Umbilical cord (tissue), 2 donors: ENCODE measurements around the gene CAVIN1. TPM values are rescaled to one million over a fixed set of nuclear protein-coding genes. Genes with fewer than 3 reads are reported as not detected.
"Not testable (repeated sequence)": the region's sequence is repeated elsewhere in the genome, so short reads cannot be mapped to it uniquely, and the experiment has no call there.

Source experiments
- DNase-seq: peaks from one replicate; pipeline ENCODE4 v3.0.0-alpha.2; 2015; ENCODE audit warnings: low spot score
- total RNA-seq: library from RNA; depleted of rRNA; stranded (reverse); fragments of >200 nt; gene quantifications from one replicate; pipeline ENCODE4 v1.2.3, GENCODE V29; 2014; ENCODE audit warnings: low replicate concordance; ENCODE audit not compliant: insufficient read depth

CAVIN1 gene
- total RNA-seq, 1 donor from 2014 or later = 759 TPM

DNA sequence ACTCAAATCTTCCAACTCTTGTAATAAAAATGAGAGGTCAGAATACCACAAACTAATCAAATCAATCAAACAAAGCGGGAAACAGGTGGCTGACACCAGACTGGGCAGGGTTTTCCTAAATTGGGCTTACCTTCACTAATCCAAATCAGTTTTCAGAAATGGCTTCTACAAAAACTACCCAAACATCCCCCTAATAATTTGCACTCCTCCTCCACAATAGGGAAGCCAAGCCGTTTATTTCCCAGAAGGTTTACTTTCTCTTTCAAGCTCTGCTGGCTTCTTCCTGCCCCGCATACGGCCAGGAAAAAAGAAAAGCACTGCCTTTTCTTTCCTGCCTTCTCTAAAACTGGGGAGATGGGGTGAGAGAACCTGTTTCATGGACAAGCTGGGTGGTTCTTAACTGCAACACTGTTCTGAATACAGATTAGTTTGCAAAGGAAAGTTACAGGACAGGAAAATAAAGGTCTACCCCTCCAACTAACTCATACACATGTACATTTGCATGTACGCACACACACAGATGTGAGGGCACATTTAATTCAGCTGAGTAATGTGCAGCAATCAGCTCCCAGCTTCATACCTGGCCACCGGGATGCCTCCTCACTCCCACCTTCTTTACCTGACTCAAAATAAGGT is 44.0 kb downstream of the CAVIN1 start:
- peak; percentile 29 for DNase-seq

DNA sequence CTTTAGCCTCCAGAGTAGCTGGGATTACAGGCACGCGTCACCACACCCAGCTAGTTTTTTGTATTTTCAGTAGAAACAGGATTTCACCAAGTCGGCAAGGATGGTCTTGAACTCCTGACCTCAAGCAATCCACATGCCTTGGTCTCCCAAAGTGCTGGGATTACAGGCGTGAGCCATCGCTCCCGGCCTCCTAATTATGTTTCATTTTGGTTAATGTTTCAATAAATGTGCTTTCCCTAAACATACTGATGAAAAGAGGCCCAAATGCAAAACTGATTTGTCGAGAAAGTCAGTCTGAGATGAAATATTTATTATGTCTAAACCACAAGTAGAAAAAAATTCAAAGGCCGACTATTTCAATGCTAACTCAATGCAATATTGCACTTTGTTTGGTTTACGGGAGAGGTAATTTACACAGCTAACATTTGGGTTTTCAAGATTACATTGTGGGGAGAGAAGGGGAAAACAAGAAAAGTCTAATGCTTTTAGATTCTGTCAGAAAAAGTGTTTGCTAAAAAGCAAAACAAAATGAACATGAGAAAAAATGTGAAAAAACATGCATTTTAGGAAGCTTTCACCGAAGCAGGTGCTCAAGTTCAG is 44.6 kb downstream of the CAVIN1 start:
- no peak for DNase-seq

DNA sequence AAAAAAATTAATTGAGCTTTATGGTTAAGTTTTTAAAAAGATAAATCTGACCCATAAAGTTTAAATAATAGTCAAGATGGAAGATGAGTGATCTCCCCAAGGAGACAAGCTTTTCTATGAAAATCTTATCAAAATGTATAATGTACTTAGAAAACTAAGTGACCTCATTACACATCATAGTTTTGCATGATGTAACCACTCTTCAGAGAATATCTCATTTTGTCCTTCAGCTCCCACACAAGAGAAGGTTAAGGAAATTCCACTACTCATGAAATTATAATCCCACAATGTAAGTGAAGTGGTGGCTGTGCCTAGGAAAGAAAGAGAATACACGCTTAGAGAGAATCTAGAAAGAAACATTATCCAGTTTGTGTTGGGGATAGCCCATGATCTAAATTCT is 49.2 kb downstream of the CAVIN1 start:
- no peak for DNase-seq

DNA sequence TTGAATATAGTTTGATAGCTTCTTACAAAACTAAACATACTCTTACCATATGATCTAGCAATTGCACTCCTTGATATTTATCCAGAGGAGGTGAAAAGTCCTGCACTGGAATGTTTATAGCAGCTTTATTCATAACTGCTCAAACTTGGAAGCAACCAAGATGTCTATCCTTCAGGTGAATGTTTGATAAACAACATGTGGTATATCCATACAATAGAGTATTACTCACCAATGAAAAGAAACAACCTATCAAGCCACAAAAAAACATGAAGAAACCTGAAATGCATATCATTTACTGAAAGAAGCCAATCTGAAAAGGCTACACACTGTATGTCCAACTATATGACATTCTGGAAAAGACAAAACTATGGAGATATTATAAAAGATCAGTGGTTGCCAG is 50.9 kb downstream of the CAVIN1 start:
- no peak for DNase-seq

DNA sequence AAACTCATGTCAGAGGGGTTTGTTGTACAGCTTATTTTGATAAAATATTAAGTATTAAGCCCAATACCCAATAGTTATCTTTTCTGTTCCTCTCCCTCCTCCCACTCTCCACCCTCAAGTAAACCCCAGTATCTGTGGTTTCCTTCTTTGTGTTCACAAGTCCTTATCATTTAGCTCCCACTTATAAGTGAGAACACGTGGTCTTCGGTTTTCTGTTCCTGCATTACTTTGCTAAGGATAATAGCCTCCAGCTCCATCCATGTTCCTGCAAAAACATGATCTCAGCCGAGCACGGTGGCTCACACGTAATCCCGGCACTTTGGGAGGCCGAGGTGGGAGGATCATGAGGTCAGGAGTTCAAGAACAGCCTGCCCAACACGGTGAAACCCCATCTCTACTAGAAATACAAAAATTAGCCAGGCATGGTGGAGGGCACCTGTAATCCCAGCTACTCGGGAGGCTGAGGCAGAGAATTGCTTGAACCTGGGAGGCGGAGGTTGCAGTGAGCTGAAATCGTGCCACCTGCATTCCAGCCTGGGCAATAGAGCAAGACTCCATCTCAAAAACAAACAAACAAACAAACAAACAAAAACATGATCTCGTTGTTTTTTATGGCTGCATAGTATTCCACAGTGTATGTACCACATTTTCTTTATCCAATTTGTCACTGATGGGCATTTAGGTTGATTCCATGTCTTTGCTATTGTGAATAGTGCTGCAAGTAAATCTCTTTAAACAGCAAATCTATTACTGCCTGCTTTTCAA is 54.1 kb downstream of the CAVIN1 start:
- DNase-seq = not testable (repeated sequence)

DNA sequence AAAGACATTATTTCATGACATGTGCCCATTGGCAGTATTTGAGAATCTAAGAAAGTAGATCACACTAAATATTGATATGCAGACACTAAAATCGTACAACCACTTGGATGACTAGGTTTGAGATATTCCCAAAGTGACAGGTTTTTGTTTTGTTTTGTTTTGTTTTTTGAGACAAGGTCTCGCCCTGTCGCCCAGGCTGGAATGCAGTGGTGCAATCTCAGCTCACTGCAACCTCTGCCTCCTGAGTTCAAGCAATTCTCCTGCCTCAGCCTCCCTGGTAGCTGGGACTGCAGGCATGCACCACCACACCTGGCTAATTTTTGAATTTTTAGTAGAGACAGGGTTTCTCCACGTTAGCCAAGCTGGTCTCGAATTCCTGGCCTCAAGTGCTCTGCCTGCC is 54.7 kb downstream of the CAVIN1 start:
- not testable (repeated sequence) for DNase-seq

DNA sequence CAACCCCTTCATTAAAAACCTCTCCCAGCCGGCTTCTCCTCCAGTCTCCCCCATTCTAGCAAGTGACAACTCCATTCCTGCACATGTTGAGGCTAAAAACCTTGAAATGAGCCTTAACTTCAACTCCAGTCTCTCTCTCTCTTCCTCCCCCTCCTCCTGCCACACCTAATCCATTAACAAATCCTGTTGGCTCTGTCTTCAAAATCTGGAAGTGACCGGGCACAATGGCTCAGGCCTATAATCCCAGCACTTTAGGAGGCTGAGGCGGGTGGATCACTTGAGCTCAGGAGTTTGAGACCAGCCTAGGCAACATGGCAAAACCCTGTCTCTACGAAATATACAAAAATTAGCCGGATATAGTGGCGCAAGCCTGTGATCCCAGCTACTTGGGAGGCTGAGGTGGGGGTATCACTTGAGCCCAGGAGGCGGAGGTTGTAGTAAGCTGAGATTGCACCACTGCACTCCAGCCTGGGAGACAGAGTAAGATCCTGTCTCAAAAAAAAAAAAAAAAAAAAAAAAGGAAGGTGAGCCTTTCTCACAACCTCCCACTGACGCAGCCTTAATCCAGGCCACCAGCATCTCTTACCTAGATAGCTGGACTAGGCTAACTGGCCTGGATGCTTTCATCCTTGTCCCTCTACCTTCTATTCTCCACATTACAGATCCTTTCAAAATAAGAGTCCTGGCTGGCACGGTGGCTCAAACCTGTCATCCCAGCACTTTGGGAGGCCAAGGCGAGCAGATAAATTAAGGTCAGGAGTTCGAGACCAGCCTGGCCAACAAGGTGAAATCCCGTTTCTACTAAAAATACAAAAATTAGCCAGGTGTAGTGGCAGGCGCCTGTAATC is 56.7 kb downstream of the CAVIN1 start:
- DNase-seq = peak; percentile 47

DNA sequence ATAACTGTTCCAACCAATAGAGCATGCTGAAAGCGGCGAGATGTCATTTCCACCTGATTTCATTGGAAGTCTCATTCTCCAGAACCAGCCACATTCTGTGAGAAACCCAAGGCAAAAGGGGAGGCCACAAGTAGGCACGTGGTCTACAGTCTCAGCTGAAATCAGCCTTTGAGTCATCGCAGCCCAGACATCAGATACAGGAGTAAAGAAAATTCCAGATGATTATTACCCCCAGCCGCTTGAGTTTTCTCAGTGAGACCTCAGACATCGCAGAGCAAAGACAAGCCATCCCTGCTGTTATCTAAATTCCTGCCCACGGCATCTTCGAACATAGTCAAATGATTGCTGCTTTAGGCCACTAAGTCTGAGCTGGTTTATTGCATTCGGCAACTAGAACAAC is 57.9 kb downstream of the CAVIN1 start:
- peak; percentile 56 for DNase-seq

DNA sequence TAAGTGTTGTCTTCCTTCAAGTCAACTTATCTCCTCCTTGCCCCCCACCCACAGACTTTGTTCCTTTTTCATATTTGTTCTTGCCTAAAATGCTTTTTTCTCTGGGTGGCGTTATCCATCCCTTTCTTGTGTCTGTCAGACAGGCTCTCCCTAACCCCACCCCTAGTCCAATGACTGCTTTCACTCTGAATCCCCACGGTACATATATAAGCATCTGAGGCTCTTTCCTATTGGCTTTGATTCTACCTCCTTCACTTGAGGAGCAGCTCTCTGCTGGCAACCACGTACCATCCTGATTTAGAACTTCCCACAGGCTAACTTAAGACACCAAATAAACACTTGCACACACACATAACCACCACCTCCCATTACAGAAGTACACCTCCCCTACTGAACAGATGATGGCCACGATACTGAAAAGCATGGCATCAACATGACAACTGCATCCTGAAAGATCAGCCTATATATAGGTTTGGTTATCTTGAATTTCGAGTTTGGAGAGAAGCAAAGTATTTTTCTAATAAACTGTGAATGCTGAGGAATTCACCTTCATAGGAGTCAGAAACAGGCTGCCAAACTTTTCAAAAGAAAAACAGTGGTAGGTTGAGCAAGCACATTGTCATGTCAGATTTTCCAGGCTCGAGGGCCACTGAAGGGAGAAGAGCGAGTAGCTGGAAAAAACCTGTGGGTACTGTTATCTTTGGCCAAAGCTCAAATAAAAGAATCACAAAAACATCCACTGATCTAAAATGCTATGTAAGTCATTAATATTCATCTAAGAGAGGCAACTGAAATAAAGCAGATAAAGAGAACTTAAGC is 59.1 kb downstream of the CAVIN1 start:
- no peak for DNase-seq

DNA sequence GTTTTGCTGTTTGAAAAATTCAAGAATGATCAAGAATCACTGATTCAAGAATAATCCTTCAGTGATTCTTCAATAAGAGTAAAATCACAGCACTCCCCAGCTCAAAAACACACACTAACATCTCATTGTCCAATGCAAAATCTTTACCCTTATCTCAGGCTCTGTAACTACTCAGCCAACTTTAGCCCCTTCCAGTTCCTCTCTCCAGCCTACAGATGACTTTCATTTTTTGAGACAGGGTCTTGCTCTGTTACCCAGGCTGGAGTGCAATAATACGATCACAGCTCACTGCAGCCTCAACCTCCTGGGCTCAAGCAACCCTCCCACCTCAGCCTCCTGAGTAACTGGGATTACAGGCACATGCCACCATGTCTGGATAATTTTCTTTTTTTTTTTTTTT is 59.8 kb downstream of the CAVIN1 start:
- no peak for DNase-seq

DNA sequence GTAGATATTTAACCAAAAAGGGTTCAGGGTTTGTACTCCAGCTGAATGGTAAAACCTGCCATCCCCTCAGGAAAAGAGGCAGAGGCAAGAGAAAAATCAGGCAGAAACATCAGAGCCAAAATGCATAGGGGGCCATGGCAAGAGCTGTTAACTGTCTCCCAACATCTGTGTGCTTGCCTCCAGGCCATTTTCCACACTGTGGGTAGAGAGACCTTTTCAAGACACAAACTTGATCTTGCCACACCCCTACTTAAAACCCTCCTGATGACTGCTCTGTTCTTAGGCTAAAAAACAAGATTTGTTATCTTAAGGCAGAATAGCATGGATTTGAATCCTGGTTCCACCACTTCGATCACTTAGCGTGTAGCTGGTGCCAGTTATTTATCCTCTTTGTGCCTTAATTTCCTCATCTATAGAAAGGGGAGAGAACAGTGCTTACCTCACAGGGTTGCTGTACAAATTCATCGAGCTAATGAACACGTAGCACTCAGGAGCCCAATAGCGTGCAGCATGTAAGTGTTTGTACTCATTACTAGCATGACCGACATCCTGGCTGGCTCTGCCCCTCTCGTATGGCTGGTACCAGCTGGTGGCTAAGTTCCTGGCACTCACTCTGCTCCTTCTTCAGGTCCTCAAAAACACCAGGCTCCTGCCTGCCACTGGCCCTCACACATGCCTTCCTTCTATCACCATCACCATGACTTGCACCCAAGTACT is 60.7 kb downstream of the CAVIN1 start:
- no peak for DNase-seq

DNA sequence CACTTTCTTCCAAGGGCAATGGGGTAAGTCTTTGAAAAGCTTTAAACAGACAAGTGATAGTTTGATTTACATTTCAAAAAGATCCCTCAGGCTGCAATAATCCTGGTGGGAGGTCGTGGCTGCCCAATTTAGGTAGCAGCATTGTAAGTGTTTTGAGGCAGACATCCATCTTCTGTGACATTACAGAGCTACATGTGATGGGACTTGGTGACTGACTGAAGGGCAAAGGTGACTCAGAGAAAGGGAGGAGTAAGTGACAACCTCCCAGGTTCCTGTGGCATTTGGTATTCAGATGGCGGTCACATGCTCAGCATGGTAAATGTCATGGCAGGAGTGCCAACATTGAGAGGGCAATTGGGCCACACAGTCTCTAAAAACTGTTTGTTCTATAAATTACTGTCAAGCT is 61.3 kb downstream of the CAVIN1 start:
- DNase-seq = no peak

DNA sequence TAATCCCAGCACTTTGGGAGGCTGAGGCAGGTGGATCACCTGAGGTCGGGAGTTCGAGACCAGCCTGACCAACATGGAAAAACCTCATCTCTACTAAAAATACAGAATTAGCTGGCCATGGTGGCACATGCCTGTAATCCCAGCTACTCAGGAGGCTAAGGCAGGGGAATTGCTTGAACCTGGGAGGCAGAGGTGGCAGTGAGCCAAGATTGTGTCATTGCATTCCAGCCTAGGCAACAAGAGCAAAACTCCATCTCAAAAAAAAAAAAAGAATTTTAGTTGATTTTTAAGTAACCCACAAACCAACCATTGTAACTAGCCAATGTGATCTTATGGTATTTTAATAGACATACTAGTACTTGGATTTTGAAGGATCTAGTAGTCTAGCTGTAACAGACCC is 62.7 kb downstream of the CAVIN1 start:
- DNase-seq = not testable (repeated sequence)

DNA sequence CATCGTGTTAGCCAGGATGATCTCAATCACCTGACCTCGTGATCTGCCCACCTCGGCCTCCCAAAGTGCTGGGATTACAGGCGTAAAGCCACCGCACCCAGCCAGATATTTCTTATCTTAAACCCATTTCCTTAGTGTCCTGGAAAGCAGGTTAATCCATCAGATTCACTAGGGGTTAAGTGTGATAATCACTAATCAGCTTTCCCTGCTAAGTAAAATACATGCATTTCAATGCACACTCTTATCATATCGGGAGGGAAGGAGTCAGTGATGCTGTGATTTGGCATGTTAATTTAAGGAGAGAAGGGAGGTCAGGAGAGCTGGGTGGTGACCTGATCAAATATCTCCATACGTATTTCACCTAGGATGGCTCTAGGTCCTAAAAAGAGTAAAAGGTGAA is 63.9 kb downstream of the CAVIN1 start:
- DNase-seq = no peak

DNA sequence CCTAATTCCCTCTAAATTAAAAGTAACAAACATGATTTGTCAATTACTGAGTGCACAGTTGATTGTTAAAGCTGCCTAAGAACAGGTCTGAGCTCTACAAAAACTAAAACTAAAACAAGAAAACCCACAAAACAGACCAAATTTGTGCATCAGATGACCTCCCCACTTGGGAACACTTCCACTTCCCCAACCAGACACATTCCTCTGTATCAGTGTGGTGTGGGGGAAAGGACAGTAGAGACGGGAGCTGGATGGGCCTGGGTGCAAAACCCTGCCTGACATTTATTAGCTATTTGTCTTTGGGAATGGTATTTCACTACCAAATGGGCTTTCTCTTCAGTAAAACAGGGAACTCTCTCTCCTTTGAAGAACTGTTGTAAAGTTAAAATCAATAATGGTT is 64.6 kb downstream of the CAVIN1 start:
- no peak for DNase-seq

DNA sequence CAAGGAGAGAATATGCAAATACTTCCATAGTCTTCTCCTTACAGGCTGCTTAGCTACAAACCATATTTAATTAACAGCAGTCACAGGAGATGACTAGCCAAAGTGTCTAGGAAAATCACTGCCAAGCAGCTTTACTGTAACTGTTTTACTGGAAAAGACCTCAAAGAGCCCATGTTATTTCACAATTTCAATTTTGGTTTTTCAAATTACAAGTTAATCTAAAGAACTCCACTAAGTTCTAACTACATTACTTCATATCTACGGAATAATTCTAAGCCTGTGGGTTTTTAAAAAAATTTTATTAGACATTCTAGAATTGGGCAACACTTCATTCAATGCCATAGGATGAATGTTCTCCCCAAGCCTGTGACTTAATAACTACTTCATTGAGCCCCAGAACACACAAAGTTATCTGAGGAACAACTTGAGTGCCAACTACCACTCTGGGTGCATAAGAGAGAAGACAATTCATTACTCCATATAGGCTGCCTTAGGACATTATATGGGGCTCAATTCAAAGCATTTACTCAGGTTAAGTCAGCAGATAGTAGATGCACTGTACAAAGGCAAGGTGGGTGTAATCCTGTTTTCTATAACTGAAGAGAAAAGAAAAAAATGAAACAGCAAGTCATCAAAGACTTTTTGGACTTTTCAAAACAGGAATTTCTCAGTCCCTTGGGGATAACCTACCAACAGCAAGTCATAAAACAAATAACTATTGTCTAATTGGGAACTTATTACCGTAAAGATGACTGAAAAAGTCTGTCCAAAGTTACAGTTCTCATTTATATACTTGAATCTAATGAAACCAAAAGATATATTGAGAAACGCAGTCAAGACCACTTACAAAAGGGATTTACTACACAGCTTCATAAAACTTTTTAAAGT is 67.9 kb downstream of the CAVIN1 start:
- peak; percentile 48 for DNase-seq
